ENCODE data around the gene ITGB8.

Gene ITGB8

GRCh38 chr7:20343205-20343604 is 12.5 kb downstream of the ITGB8 start:
- no peak for DNase-seq (ENCODE audit: low spot score)

GRCh38 chr7:20343941-20344340 is 13.2 kb downstream of the ITGB8 start:
- no peak for DNase-seq (ENCODE audit: low spot score)

- DNase-seq (ENCODE audit: low spot score), result no peak
These were observed 13.7 kb downstream of the ITGB8 start for GRCh38 chr7:20344396-20344795.

GRCh38 chr7:20346577-20346976 is 15.9 kb downstream of the ITGB8 start:
- no peak for DNase-seq (ENCODE audit: low spot score)

- no peak for DNase-seq (ENCODE audit: low spot score)
These were observed 17.0 kb downstream of the ITGB8 start for GRCh38 chr7:20347680-20348079.

GRCh38 chr7:20348125-20348807 is 17.6 kb downstream of the ITGB8 start:
- DNase-seq (ENCODE audit: low spot score), result no peak

GRCh38 chr7:20350518-20350951 is 19.8 kb downstream of the ITGB8 start:
- DNase-seq (ENCODE audit: low spot score), result no peak

- no peak for DNase-seq (ENCODE audit: low spot score)
These were observed 20.4 kb downstream of the ITGB8 start for GRCh38 chr7:20350996-20351692.

GRCh38 chr7:20351901-20352300 is 21.2 kb downstream of the ITGB8 start:
- DNase-seq (ENCODE audit: low spot score), result no peak

GRCh38 chr7:20352573-20353306 is 22.0 kb downstream of the ITGB8 start:
- no peak for DNase-seq (ENCODE audit: low spot score)

GRCh38 chr7:20354610-20355528 is 24.2 kb downstream of the ITGB8 start:
- no peak for DNase-seq (ENCODE audit: low spot score)

GRCh38 chr7:20358106-20358505 is 27.4 kb downstream of the ITGB8 start:
- no peak for DNase-seq (ENCODE audit: low spot score)

GRCh38 chr7:20358762-20359282 is 28.1 kb downstream of the ITGB8 start:
- DNase-seq (ENCODE audit: low spot score), result no peak

- DNase-seq (ENCODE audit: low spot score), result no peak
These were observed 28.8 kb downstream of the ITGB8 start for GRCh38 chr7:20359341-20359963.

GRCh38 chr7:20362574-20363253 is 32.0 kb downstream of the ITGB8 start:
- DNase-seq (ENCODE audit: low spot score), result no peak

GRCh38 chr7:20364571-20365196 is 34.0 kb downstream of the ITGB8 start:
- DNase-seq (ENCODE audit: low spot score), result no peak

GRCh38 chr7:20365486-20365885 is 34.8 kb downstream of the ITGB8 start:
- DNase-seq (ENCODE audit: low spot score), result no peak

GRCh38 chr7:20374399-20374798 is 43.7 kb downstream of the ITGB8 start:
- DNase-seq (ENCODE audit: low spot score), result no peak

GRCh38 chr7:20376796-20377195 is 46.1 kb downstream of the ITGB8 start:
- no peak for DNase-seq (ENCODE audit: low spot score)

- no peak for DNase-seq (ENCODE audit: low spot score)
These were observed 50.8 kb downstream of the ITGB8 start for GRCh38 chr7:20381406-20382034.

All from CD4-positive, alpha-beta T cell treated with Interleukin-15 for 4 hours (primary cell).